Jurkat, Clone E6-1 (cell line): ENCODE results near the gene LRRC8E.
A peak's percentile ranks its signal among the peaks of the same experiment; 100 is the strongest.
"Not testable (repeated sequence)": the region's sequence is repeated elsewhere in the genome, so short reads cannot be mapped to it uniquely, and the experiment has no call there.

Experiments
- DNase-seq: peaks from one replicate; pipeline ENCODE4 v3.0.0-alpha.2; 2011; ENCODE audit warnings: low read depth, low spot score
- H3K4me3 ChIP-seq: 2 replicates; pipeline ENCODE4 v1.5.1; 2011; ENCODE audit warnings: mild to moderate bottlenecking, low read length, control low read depth, moderate library complexity

LRRC8E gene

GRCh38 chr19:7877249-7877836, 11.0 kb upstream of the LRRC8E start:
- DNase-seq: no peak

GRCh38 chr19:7879111-7879807, 9.1 kb upstream of the LRRC8E start:
- no peak for DNase-seq
- H3K4me3 ChIP-seq: no peak overlapping the region

More at GRCh38 chr19:7877249-7877836, 11.0 kb upstream of the LRRC8E start:
- no peak overlapping the region for H3K4me3 ChIP-seq

GRCh38 chr19:7879836-7880235, 8.5 kb upstream of the LRRC8E start:
- H3K4me3 ChIP-seq: no peak overlapping the region
- DNase-seq: no peak

- no peak overlapping the region for H3K4me3 ChIP-seq
- no peak for DNase-seq
Observed at GRCh38 chr19:7881910-7882309, 6.4 kb upstream of the LRRC8E start.

GRCh38 chr19:7883105-7883504, 5.2 kb upstream of the LRRC8E start:
- DNase-seq: no peak
- no peak overlapping the region for H3K4me3 ChIP-seq

- DNase-seq: no peak
- H3K4me3 ChIP-seq: no peak overlapping the region
Observed at GRCh38 chr19:7883796-7884570, 4.3 kb upstream of the LRRC8E start.

- no peak for DNase-seq
- H3K4me3 ChIP-seq: no peak overlapping the region
Observed at GRCh38 chr19:7885818-7886217, 2.5 kb upstream of the LRRC8E start.

- no peak for DNase-seq
- peak overlapping the region; percentile 50; the same call in 1 of the 2 replicates for H3K4me3 ChIP-seq
Observed at GRCh38 chr19:7887408-7888144, 734 bp upstream of the LRRC8E start.

GRCh38 chr19:7888826-7889217, 512 bp downstream of the LRRC8E start:
- DNase-seq: no peak

GRCh38 chr19:7893362-7894101, 5.2 kb downstream of the LRRC8E start:
- not testable (repeated sequence) for H3K4me3 ChIP-seq, DNase-seq

More at GRCh38 chr19:7888826-7889217, 512 bp downstream of the LRRC8E start:
- H3K4me3 ChIP-seq: peak overlapping the region; percentile 50

- no peak overlapping the region for H3K4me3 ChIP-seq
- no peak for DNase-seq
Observed at GRCh38 chr19:7894612-7895309, 6.5 kb downstream of the LRRC8E start.

- H3K4me3 ChIP-seq: no peak overlapping the region
- no peak for DNase-seq
Observed at GRCh38 chr19:7895565-7895964, 7.3 kb downstream of the LRRC8E start.

- H3K4me3 ChIP-seq: no peak overlapping the region
- DNase-seq: no peak
Observed at GRCh38 chr19:7897292-7897691, 9.0 kb downstream of the LRRC8E start.

- H3K4me3 ChIP-seq: no peak overlapping the region
- no peak for DNase-seq
Observed at GRCh38 chr19:7898967-7899366, 10.7 kb downstream of the LRRC8E start.

- DNase-seq: no peak
- no peak overlapping the region for H3K4me3 ChIP-seq
Observed at GRCh38 chr19:7899751-7900378, 11.6 kb downstream of the LRRC8E start.

GRCh38 chr19:7900401-7900870, 12.1 kb downstream of the LRRC8E start:
- no peak for DNase-seq
- no peak overlapping the region for H3K4me3 ChIP-seq

GRCh38 chr19:7900931-7901330, 12.6 kb downstream of the LRRC8E start:
- H3K4me3 ChIP-seq: no peak overlapping the region
- DNase-seq: no peak

- DNase-seq: no peak
- H3K4me3 ChIP-seq: no peak overlapping the region
Observed at GRCh38 chr19:7901337-7901736, 13.0 kb downstream of the LRRC8E start.
